CD4-positive, alpha-beta T cell treated with Interleukin-10 for 1 hour (primary cell): ENCODE results near the gene ENPP7.

Experiments used
- DNase-seq: peaks from one replicate; pipeline ENCODE4 v3.0.0-alpha.2; 2020

The ENPP7 gene

GRCh38 chr17:79705674-79706073, 25.1 kb upstream of the ENPP7 start:
- no peak for DNase-seq

DNA sequence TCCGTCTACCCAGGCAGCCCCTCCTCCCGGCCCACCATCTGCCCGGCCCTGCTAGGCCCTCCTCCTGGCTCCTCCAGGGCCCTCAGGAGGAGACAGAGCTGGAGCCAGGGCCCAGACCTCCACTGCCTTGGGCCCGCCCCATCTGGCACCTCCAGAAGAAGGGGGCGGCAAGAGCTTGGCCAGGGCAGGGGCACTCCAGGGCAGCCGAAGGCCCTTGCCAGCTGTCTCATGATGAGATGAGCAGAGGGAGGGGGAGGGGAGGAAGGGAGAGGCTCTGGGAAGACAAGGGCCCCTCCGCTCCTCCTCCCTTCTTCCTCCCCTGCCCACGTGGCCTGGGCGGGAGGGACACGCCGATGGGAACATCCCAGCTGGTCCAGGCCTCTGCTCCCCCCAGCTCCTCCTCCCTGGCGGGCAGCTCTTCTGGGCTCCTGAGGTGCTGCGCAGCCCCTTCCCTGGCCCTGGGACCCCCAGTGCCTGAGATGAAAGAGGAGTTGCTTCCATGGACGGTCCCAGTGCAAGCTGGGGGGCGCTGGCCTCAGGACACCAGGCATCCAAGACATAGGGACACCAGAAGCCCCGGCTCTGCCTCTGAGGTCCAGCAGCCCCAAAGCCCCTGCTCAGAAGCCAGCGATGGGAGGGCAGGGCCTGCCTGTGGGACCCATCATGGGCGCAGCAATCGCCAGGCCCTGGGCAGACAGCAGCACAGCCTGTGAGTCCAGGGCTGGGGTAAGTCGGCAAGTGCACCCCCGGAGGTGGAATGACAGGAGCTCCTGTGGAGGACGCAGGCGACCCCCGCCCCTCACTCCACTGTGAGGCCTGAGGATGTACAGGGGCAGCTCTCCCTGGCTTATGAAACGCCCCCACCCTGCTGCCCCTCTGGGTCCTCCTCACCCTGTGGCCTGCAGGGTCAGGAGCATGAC, 23.6 kb upstream of the ENPP7 start:
- DNase-seq = no peak

DNA sequence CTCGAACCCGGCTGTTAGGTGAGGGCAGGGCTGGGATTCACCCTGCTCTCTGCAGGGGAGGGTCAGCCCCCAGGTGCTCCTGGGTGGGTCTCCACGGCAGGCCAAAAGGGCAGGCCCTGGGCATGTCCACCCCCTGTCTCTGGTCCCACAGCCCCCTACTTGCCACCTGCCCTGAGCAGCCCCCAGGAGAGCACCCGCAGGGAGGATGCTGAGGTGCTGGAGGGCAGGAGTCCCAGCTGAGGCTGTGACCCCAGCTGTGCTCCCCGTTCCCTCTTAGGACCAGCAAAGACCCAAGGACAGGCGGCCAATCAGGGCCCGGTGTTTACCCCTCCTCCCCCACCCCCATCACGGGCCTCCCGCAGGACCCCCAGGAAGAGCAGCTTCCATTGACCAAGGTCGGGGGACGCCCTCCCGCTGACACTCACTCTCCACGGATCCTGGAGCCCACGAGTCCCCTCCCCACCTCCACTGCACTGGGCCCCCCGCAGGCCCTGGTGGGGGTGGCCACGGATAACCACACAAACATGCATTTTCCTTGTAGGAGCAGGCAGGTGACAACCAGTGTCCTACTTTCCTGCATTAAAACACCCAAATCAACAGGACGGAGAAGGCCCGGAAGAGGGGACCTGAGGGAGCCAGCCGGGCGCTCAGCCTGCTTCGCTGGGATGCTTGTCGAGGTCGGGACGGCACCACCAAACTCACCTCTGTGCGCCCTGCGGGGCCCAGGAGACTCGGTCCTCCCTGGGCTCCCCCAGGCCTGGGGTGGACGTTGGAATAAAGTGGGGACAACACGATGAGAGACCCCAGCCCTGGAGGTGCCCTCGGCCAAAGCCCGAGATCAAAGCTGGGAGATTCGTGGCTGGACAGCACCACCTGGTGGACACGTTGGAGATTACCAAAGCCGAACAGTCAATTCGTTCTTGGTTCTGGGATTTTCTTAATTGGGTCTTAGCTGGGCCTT, 22.5 kb upstream of the ENPP7 start:
- peak; percentile 63 for DNase-seq

DNA sequence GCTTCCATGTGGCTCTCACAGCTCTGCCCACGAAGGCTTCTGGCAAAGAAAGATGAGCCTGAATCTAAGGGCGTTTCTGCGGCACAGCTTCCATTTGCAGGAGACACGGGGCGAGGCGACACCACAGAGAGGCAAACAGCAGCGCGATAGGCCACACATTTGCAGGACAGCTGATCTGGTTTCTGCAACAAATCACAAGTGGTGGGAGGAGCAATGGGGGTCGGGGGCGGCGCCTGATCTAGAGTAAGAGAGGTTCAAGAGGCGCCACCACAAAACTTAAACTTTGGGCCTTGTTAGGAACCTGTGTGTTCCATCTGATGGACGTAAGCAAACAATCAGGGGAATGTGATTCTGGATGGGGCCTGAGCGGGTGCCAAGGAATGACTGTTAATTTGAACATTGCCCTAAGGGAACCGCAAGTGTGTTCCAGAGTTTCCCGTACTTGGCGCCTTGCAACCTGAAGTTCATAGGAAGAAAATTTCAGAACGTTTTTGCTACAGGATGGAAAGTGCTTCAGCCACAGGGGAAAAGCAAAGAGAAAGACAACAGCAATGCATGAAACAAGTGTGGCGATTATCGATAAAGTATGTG, 18.9 kb upstream of the ENPP7 start:
- no peak for DNase-seq

- DNase-seq = no peak
Observed at GRCh38 chr17:79713391-79713790, 17.4 kb upstream of the ENPP7 start.

DNA sequence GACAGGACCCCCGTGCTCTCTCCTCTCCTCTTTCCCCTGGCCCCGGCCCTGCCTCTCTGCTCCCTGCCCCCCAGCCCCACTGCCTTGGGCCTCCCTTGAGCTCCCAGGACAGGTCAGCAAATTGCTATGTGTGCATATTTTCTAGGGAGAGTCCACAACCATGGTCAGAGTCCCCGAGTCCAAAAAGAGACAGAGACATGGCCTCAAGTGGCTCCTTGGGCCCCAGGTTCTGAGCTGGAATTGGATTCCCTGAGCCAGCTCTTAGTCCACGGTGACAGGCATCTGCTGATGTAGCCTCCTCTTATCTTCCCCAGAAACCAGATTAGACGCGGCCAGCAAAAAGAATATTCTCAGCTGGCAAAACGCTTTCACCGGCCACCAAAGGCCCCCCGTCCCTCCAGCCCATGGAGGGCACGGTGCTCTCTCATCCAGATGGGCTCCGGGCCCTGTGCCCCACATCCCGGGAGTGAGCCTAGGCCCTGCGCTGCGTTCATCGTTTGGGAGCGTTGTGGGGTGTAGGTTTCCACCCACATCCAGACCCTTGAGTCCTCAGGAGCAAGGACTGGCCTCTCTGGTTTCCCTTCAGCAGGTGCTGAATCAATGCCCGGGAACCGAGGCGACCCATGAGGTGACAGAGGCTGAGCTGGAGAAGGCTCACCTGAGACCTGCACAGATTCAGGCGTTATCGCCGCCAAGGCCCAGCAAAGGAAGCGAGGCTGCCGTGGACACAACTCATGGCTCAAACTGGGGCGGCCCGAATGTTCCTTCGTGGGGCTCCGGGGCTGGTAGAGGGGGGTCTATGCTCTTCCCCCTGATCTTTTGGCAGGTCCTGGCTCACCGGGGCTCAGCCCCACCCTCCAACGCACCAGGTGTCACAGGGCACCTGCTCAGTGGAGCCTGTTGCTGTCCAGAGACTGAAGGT, 16.3 kb upstream of the ENPP7 start:
- DNase-seq = no peak

- no peak for DNase-seq
Observed at GRCh38 chr17:79715098-79715942, 15.4 kb upstream of the ENPP7 start.

DNA sequence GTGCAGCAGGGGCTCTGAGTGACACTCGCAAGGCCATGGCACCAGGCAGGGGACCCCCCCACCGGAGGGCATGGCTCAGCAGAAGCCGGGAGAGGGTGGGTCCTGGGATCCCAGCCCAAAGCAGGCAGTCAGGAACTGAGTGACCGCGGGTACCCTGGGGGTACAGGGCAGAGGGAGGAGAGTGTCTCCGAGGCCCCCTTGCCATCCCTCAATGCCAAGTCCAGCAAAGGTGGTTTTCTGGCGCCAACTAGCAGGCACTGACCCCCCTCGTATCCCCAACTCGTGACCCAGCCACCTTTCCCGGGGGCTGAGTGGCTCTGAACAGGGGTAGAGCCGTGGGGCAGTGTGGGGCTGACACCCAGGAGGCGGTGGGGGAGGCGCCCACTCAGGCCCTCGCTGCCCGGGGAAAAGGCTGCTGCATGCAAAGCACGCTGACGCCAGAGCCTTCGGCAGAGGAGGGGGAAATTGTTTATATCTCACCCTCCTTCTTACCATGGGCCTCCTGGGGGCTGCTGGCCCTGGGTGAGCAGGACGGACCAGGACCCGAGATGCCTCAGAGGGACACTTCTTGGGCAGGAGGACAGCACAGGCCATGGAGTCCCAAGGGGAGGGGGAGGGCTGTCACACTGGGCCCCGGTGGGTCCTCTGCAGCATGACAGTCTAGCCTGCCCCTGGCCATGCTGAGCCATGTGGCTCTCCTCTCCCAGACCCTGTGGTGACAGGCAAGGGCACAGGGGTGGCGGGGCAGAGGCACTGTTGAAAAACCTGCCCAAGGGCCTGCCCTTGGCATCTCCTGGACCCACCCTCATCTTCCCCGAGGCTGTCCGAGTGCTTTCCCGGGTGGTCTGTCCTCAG, 14.6 kb upstream of the ENPP7 start:
- no peak for DNase-seq

GRCh38 chr17:79720705-79721292, 9.9 kb upstream of the ENPP7 start:
- DNase-seq = no peak

GRCh38 chr17:79721993-79722671, 8.6 kb upstream of the ENPP7 start:
- DNase-seq = no peak

DNA sequence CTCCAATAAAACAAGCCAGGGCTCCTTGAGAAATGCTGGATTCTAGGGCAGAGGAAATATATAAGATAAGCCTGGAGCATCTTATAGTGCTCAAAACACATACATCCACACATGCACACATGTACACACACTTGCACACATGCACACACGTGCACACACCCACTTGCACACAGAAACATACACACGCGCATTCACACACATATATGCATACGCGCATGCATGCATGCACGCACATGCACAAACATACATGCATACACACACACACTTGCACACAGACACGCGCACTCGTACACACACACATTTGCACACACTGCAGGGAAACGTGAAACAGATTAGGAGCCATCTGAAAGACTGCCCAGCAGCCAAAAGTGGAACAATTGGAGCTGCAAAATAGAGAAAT, 8.0 kb upstream of the ENPP7 start:
- DNase-seq = no peak

GRCh38 chr17:79728169-79728907, 2.4 kb upstream of the ENPP7 start:
- peak; percentile 94 for DNase-seq

GRCh38 chr17:79728908-79729471, 1.8 kb upstream of the ENPP7 start:
- DNase-seq = no peak

GRCh38 chr17:79729761-79730160, 982 bp upstream of the ENPP7 start:
- no peak for DNase-seq

- DNase-seq = no peak
Observed at GRCh38 chr17:79730437-79730768, 340 bp upstream of the ENPP7 start.

DNA sequence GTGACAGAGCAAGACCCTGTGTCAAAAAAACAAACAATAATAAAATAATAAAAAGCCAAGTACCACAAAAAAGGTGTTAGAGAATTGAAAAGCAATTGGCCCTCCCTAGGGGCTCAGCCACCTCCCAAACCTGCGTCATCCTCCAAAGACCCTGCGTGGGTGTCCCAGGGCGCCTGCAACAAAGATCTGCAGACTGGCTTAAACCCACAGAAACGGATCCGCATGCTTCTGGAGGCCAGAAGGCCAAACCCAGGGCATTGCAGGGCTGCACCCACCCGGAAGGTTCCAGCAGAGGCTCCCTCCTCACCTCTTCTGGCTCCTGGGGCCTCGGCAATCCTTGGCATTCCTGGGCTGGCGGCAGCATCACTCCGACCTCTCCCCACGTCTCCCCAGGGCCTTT, 1.5 kb downstream of the ENPP7 start:
- DNase-seq = no peak

- DNase-seq = peak; percentile 53
Observed at GRCh38 chr17:79732804-79733691, 2.3 kb downstream of the ENPP7 start.
